GM13977 (cell line): ENCODE data around the gene CUX1.
"Not testable (repeated sequence)": the region's sequence is repeated elsewhere in the genome, so short reads cannot be mapped to it uniquely, and the experiment has no call there.

ENCODE experiments used
- DNase-seq: peaks from one replicate; pipeline ENCODE4 v3.0.0; 2012; ENCODE audit warnings: low spot score
- CTCF ChIP-seq: IDR thresholded peaks from 2 replicates; pipeline ENCODE4 v1.5.1; 2012; ENCODE audit warnings: mild to moderate bottlenecking, control low read depth; ENCODE audit not compliant: insufficient read depth; ENCODE audit errors: extremely low read depth, missing control alignments
- in situ Hi-C: fragments of 300-500 bp; cut with MboI; formaldehyde crosslinking; loops from one replicate; pipeline ENCODE4 v1.12.0; 2022; ENCODE audit warnings: low sequenced_read_pairs, low pct_unique_long_range_greater_than_20kb, mixed read lengths, inconsistent platforms; ENCODE audit not compliant: unreplicated experiment

Gene CUX1

DNA sequence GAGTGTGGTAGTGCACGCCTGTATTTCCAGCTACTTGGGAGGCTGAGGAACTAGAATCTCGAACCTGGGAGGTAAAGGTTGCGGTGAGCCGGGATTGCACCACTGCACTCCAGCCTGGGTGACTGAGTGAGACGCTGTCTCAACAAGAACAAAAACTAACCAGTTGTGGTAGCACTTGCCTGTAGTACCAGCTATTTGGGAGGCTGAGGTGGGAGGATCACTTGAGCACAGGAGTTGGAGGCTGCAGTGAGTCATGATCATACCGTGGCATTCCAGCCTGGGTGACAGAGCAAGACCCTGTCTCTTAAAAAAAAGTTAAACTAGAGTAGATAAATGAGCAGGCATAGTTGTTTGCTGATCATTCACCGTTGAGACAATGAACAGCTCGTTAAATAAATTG is 48.9 kb downstream of the CUX1 start:
- no peak for TF ChIP-seq CTCF
- no peak for DNase-seq
- in situ Hi-C loops = no loop called here

GRCh38 chr7:101867265-101867664 is 49.8 kb downstream of the CUX1 start:
- DNase-seq = no peak
- no peak for TF ChIP-seq CTCF
- in situ Hi-C loops = no loop called here

GRCh38 chr7:101867681-101868080 is 50.3 kb downstream of the CUX1 start:
- DNase-seq, in situ Hi-C loops: not testable (repeated sequence)

- TF ChIP-seq CTCF = no peak
- in situ Hi-C loops = no loop called here
- DNase-seq = no peak
These were observed 50.9 kb downstream of the CUX1 start for GRCh38 chr7:101868191-101868950.

DNA sequence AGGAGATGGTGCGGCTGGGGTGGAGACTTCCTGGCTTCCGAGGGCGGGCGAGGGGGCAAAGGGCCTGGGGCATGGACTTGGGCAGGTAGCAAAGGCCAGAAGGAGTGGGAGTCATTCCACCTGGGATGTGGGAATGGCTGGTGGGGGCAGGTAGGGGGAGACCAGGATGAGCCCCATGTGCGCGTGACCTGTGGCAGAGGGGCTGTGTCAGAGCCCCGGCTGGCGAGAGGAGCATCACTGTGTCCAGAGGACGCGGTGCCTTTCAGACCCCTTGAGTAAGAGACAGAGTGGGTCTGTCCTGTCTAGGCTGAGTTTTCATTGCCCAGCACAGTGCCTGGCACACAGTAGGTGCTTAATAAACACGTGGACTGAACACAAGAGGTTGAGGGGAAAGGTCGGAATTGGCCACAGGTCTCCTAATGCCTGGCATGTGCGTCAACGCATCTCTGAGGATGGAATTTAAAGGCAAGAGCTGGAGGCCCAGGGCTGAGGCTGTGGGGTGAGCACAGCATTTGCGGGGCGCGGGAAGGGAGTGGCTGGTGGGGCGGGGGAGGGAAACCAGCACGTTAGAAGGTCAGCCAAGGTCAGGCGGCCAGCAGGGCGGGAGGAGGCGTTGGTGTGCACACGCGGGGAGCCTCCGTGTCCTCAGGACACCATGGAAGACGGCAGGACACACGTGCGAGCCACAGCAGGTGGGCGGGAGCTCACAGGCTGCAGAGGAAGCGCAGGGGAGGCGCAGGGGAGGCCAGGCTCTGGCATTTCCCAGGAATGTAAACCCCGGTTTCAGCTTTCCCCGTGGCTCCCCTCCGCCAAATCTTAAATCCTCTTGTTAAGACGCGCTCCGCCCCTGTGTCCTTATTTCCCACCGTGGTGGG is 51.8 kb downstream of the CUX1 start:
- no peak for DNase-seq
- in situ Hi-C loops = no loop called here
- TF ChIP-seq CTCF = no peak

GRCh38 chr7:101869901-101870290 is 52.5 kb downstream of the CUX1 start:
- TF ChIP-seq CTCF = no peak
- DNase-seq = no peak
- in situ Hi-C loops = no loop called here
